Neuronal stem cell (in vitro differentiated cells): ENCODE results near the gene EIF2D.

Experiments
- DNase-seq: peaks from one replicate; pipeline ENCODE4 v3.0.0-alpha.2; 2013; ENCODE audit warnings: low spot score
- H2AFZ ChIP-seq: one replicate; pipeline ENCODE4 v1.6.1; 2013; ENCODE audit warnings: mild to moderate bottlenecking, low read length, inconsistent platforms
- H2AK5ac ChIP-seq: 2 replicates; pipeline ENCODE4 v1.6.1; 2013; ENCODE audit warnings: low read depth, mild to moderate bottlenecking, inconsistent platforms, low read length, moderate library complexity, mixed read lengths
- H2BK120ac ChIP-seq: 2 replicates; pipeline ENCODE4 v1.6.1; 2013; ENCODE audit warnings: low read depth, mild to moderate bottlenecking, inconsistent platforms, low read length, moderate library complexity, mixed read lengths
- H2BK12ac ChIP-seq: one replicate; pipeline ENCODE4 v1.6.1; 2013; ENCODE audit warnings: low read length, inconsistent platforms
- H2BK15ac ChIP-seq: 2 replicates; pipeline ENCODE4 v1.6.1; 2013; ENCODE audit warnings: mild to moderate bottlenecking, low read length, inconsistent platforms, mixed read lengths
- H2BK5ac ChIP-seq: one replicate; pipeline ENCODE4 v1.6.1; 2013; ENCODE audit warnings: inconsistent platforms, mild to moderate bottlenecking, low read length, moderate library complexity
- H3K14ac ChIP-seq: one replicate; pipeline ENCODE4 v1.6.1; 2013; ENCODE audit warnings: low read length, inconsistent platforms
- H3K18ac ChIP-seq: 2 replicates; pipeline ENCODE4 v1.6.1; 2013; ENCODE audit warnings: low read length, inconsistent platforms
- H3K23ac ChIP-seq: 2 replicates; pipeline ENCODE4 v1.6.1; 2013; ENCODE audit warnings: low read depth, mild to moderate bottlenecking, mixed read lengths, low read length, inconsistent platforms; ENCODE audit not compliant: poor library complexity
- H3K27ac ChIP-seq: replicated peaks from 3 replicates; pipeline ENCODE4 v1.5.1; 2013; ENCODE audit warnings: low read length, inconsistent platforms
- H3K27me3 ChIP-seq, 3 experiments: 2 replicates each; pipeline ENCODE4 v1.6.1; 2013; ENCODE audit warnings: low read length in 3 of 3, mild to moderate bottlenecking in 2 of 3, inconsistent platforms in 1 of 3, low read depth in 1 of 3, mixed read lengths in 1 of 3, moderate library complexity in 1 of 3; ENCODE audit not compliant: control insufficient read depth in 3 of 3, insufficient read depth in 3 of 3
- H3K36me3 ChIP-seq, 2 donors: replicated peaks in 1 of 2; 2 replicates each; pipeline ENCODE4 v1.6.1; 2013; ENCODE audit warnings: low read length in 2 of 2; ENCODE audit not compliant: control insufficient read depth in 2 of 2, insufficient read depth in 2 of 2
- H3K4ac ChIP-seq: 2 replicates; pipeline ENCODE4 v1.6.1; 2013; ENCODE audit warnings: inconsistent platforms, mild to moderate bottlenecking, low read length, moderate library complexity
- H3K4me1 ChIP-seq, 2 donors: 1 replicate in 1 of 2; 2 replicates in 1 of 2; pipeline ENCODE4 v1.6.1; 2013; ENCODE audit warnings: low read length in 2 of 2, low read depth in 1 of 2; ENCODE audit not compliant: control insufficient read depth in 2 of 2, insufficient read depth in 1 of 2
- H3K4me2 ChIP-seq: one replicate; pipeline ENCODE4 v1.6.1; 2013; ENCODE audit warnings: mild to moderate bottlenecking, low read length, inconsistent platforms; ENCODE audit not compliant: insufficient read depth, poor library complexity, severe bottlenecking
- H3K4me3 ChIP-seq, 2 donors: 2 replicates each; pipeline ENCODE4 v1.5.1; 2013; ENCODE audit warnings: low read length in 2 of 2, mild to moderate bottlenecking in 2 of 2, inconsistent platforms in 1 of 2, moderate library complexity in 1 of 2
- H3K79me1 ChIP-seq: one replicate; pipeline ENCODE4 v1.6.1; 2013; ENCODE audit warnings: low read depth, mild to moderate bottlenecking, inconsistent platforms, low read length, moderate library complexity
- H3K9ac ChIP-seq: one replicate; pipeline ENCODE4 v1.6.1; 2013; ENCODE audit warnings: mild to moderate bottlenecking, low read depth, low read length, inconsistent platforms; ENCODE audit not compliant: poor library complexity
- H3K9me3 ChIP-seq, 2 donors: replicated peaks in 1 of 2; 2 replicates each; pipeline versions ENCODE3 to v1.6.1; 2013; ENCODE audit warnings: low read length in 2 of 2, mild to moderate bottlenecking in 2 of 2, inconsistent platforms in 1 of 2, low read depth in 1 of 2, mixed read lengths in 1 of 2, moderate library complexity in 1 of 2; ENCODE audit not compliant: control insufficient read depth in 2 of 2, insufficient read depth in 1 of 2
- H4K8ac ChIP-seq: one replicate; pipeline ENCODE4 v1.6.1; 2013; ENCODE audit warnings: low read depth, mild to moderate bottlenecking, inconsistent platforms, low read length, moderate library complexity
- H4K91ac ChIP-seq: one replicate; pipeline ENCODE4 v1.6.1; 2013; ENCODE audit warnings: low read length, low read depth, mild to moderate bottlenecking, inconsistent platforms; ENCODE audit not compliant: poor library complexity
- WGBS, 2 donors: extraction: QIAGEN DNeasy Blood & Tissue Kit; methylation state at CpG; one replicate each; pipeline ENCODE4 v1.1.7; 2013; ENCODE audit warnings: missing lambda C conversion rate in 2 of 2, mixed read lengths in 1 of 2; ENCODE audit not compliant: insufficient read length in 2 of 2, insufficient replicate concordance in 1 of 2; ENCODE audit errors: extremely low coverage in 2 of 2; 5-methylcytosine and 5-hydroxymethylcytosine counted together

Gene EIF2D

DNA sequence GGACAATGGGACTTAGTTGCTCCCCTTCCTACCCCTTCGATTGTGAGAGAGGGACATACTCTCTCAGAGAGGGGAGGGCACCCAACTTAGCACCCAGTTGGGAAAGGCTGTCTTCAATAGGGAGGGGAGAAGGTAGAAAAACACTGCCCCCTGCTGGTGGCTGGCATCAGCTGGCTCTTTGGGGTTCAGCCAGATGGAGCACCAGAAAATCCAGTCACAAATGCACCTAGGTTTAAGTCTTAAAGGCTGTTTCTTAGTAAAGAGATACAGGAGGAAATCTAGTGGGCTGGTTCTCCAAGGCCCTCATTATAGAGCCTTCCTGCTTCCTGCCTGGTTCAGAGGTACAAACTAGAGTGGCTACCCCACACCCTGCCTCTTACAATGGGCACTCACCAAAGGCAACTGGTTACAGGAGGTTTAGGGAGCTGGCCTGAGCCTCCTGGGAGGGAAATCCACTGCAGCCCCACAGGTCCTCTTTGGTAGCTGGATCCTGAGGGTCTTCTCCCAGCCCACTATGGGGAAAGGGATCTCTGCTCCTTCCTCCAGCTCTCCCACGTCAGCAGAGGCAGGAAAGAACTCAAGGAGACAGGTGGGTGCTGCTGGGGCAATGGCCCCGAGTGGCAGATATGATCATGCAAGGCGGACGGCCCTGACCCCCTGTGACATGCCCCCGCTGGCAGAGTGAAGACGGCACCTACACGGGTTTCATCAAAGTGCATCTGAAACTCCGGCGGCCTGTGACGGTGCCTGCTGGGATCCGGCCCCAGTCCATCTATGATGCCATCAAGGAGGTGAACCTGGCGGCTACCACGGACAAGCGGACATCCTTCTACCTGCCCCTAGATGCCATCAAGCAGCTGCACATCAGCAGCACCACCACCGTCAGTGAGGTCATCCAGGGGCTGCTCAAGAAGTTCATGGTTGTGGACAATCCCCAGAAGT lies 28.3 kb downstream of the EIF2D start:
- Histone ChIP-seq H3K4me1 (peaks cover 8 to 11% of the 10 kb centered on the region in 2 donors), H4K91ac (no peak overlapping the region), H3K9me3 (no peaks in the 10 kb centered on the region), H2AK5ac (no peak overlapping the region), H3K14ac (peak overlapping the region; percentile 85), H2BK120ac (no peak overlapping the region), H2BK5ac (no peak overlapping the region), H4K8ac (no peak overlapping the region), H3K4me3 (no peak overlapping the region), H3K9ac (no peak overlapping the region), H3K27ac (no peak overlapping the region), H3K27me3 (peaks cover 0 to 5% (median 0%) of the 10 kb centered on the region in 3 experiments), H2AFZ (peak overlapping the region; percentile 26), H3K4me2 (no peak overlapping the region), H3K36me3 (peaks cover 0 to 2% of the 10 kb centered on the region in 2 donors), H2BK12ac (no peak overlapping the region), H3K79me1 (no peaks in the 10 kb centered on the region), H3K4ac (no peak overlapping the region), H2BK15ac (peak overlapping the region; percentile 18), H3K23ac (no peak overlapping the region), H3K18ac (peak overlapping the region; percentile 40)
- no CpG with 5 or more reads among the region's 16 CpGs for WGBS, 2 donors
- peak; percentile 73 for DNase-seq

DNA sequence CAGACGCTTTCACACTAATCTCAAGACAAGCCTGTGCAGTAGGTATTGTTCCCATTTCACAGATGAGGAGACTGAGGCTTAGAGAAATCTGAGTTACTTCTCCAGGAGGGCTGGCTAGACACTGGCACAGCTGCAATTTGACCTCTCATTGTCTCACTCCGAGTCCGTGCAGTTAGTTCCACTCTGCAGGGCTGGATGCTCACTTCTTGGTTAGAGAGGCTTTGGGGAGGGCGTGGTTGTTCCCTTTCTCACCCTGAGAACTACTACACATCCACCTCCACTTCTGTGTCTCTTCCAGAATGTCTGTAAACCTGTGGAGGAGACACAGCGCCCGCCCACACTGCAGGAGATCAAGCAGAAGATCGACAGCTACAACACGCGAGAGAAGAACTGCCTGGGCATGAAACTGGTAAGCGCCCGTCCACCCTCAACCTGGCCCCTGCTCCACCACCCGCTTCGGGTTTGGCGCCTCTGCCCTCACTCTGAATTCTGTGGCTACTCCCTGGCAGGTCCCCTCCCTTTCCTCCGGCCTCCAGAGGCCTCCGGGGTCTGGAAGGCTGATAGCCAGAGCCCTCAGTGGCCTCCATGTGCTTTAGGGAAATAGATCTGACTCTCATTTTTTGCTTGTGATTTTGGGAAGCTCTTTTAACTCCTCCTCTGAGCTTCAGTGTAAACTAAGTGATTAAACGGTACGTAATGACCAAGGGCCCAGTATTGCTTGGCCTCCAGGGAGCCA lies 29.1 kb downstream of the EIF2D start:
- H4K8ac ChIP-seq: peak overlapping the region; percentile 74
- no peak overlapping the region for H3K4ac ChIP-seq
- peaks cover 0 to 5% (median 0%) of the 10 kb centered on the region in 3 experiments for H3K27me3 ChIP-seq
- H3K18ac ChIP-seq: peak overlapping the region; percentile 64
- H2BK12ac ChIP-seq: no peak overlapping the region
- H3K4me2 ChIP-seq: no peak overlapping the region
- H3K9me3 ChIP-seq: no peaks in the 10 kb centered on the region
- H2BK5ac ChIP-seq: no peak overlapping the region
- H2AK5ac ChIP-seq: peak overlapping the region; percentile 48
- H3K27ac ChIP-seq: no peak overlapping the region
- DNase-seq: no peak
- H3K79me1 ChIP-seq: no peaks in the 10 kb centered on the region
- no peak overlapping the region for H3K4me3 ChIP-seq
- no peak overlapping the region for H3K9ac ChIP-seq
- H3K23ac ChIP-seq: peak overlapping the region; percentile 12
- no peak overlapping the region for H4K91ac ChIP-seq
- H3K36me3 ChIP-seq: no peaks in the 10 kb centered on the region
- H2BK120ac ChIP-seq: no peak overlapping the region
- no peak overlapping the region for H2BK15ac ChIP-seq
- H3K14ac ChIP-seq: no peak overlapping the region
- peak overlapping the region; percentile 26 for H2AFZ ChIP-seq
- H3K4me1 ChIP-seq: peaks cover 5 to 8% of the 10 kb centered on the region in 2 donors
- no CpG with 5 or more reads among the region's 18 CpGs for WGBS, 2 donors

GRCh38 chr1:206582537-206582936 lies 29.7 kb downstream of the EIF2D start:
- Histone ChIP-seq H3K27me3 (peaks cover 0 to 5% (median 0%) of the 10 kb centered on the region in 3 experiments), H3K9ac (no peak overlapping the region), H3K4me1 (peaks cover 0 to 3% of the 10 kb centered on the region in 2 donors), H3K23ac (no peak overlapping the region), H4K91ac (no peak overlapping the region), H4K8ac (no peak overlapping the region), H3K79me1 (no peaks in the 10 kb centered on the region), H3K4me3 (no peak overlapping the region), H2AK5ac (no peak overlapping the region), H2BK5ac (no peak overlapping the region), H2BK15ac (no peak overlapping the region), H3K4me2 (no peak overlapping the region), H3K9me3 (no peaks in the 10 kb centered on the region), H3K36me3 (no peaks in the 10 kb centered on the region), H3K27ac (no peak overlapping the region), H3K14ac (no peak overlapping the region), H3K4ac (no peak overlapping the region), H2BK12ac (no peak overlapping the region), H2AFZ (no peak overlapping the region), H3K18ac (no peak overlapping the region), H2BK120ac (no peak overlapping the region)
- no peak for DNase-seq
- whole genome bisulfite sequencing, 2 donors: no CpG with 5 or more reads among the region's 5 CpGs

GRCh38 chr1:206581571-206581981 lies 30.7 kb downstream of the EIF2D start:
- no peak overlapping the region for H2AK5ac ChIP-seq
- H3K79me1 ChIP-seq: no peaks in the 10 kb centered on the region
- H3K9ac ChIP-seq: no peak overlapping the region
- no peak overlapping the region for H2BK120ac ChIP-seq
- peak overlapping the region; percentile 77 for H2BK5ac ChIP-seq
- H3K27ac ChIP-seq: no peak overlapping the region
- H3K14ac ChIP-seq: no peak overlapping the region
- H3K9me3 ChIP-seq: no peaks in the 10 kb centered on the region
- peaks cover 0 to 5% (median 0%) of the 10 kb centered on the region in 3 experiments for H3K27me3 ChIP-seq
- no peak overlapping the region for H2BK12ac ChIP-seq
- H3K4ac ChIP-seq: no peak overlapping the region
- no peak for DNase-seq
- peak overlapping the region in 1 of 2 donors; percentile 42 for H3K4me3 ChIP-seq
- H3K23ac ChIP-seq: no peak overlapping the region
- H2BK15ac ChIP-seq: no peak overlapping the region
- no CpG with 5 or more reads among the region's 10 CpGs for WGBS, 2 donors
- H3K36me3 ChIP-seq: no peaks in the 10 kb centered on the region
- no peak overlapping the region for H4K91ac ChIP-seq
- no peaks in the 10 kb centered on the region for H3K4me1 ChIP-seq
- no peak overlapping the region for H3K18ac ChIP-seq
- H3K4me2 ChIP-seq: no peak overlapping the region
- no peak overlapping the region for H2AFZ ChIP-seq
- no peak overlapping the region for H4K8ac ChIP-seq
